ENCODE data around the gene INF2. TPM values are rescaled to one million over a fixed set of nuclear protein-coding genes. Genes with fewer than 3 reads are reported as not detected.

INF2 gene
- total and polyA plus RNA-seq, 2 donors (not counting 3 experiments of a cell fraction or from before 2014, with no cell fraction given), result 55.3 to 124 TPM

DNA sequence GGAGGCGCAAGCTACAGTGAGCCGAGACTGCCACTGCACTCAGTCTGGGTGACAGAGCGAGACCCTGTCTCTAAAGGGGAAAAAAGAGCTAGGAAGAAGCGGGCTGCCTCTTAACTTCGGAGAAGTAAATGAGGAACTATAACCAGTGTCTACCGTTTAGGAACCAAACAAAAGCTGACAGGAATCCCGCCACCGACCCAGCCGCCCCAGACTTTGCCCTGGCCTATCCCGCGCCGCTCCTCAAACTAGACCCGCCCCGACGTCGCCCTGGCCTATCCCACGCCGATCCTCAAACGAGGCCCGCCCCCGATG is 63.0 kb downstream of the INF2 start:
- Histone ChIP-seq H3K27me3 (ENCODE audit: control insufficient read depth in 2 of 2, insufficient read depth in 2 of 2, low read length in 2 of 2) (no peaks in the 10 kb centered on the region), H3K4me1 (ENCODE audit: control insufficient read depth, extremely low read depth, insufficient read depth, low read length) (peaks cover 8% of the 10 kb centered on the region), H3K36me3 (ENCODE audit: control insufficient read depth in 2 of 2, extremely low read depth in 1 of 2, insufficient read depth in 2 of 2, low read length in 2 of 2) (peaks cover 0 to 13% of the 10 kb centered on the region in 2 experiments), H2AFZ (ENCODE audit: low read depth, low read length) (peak overlapping the region; percentile 85), H4K20me1 (replicated peaks; ENCODE audit: control insufficient read depth, extremely low read depth, insufficient read depth, low read length) (no peaks in the 10 kb centered on the region), H3K9me1 (replicated peaks; ENCODE audit: control insufficient read depth, extremely low read depth, insufficient read depth, low read length) (no peaks in the 10 kb centered on the region), H3K4me2 (ENCODE audit: insufficient read depth, low read length) (peak overlapping the region; percentile 25), H3K9me3 (replicated peaks; ENCODE audit: control insufficient read depth, insufficient read depth, low read length) (no peaks in the 10 kb centered on the region), H3K79me2 (ENCODE audit: control insufficient read depth, insufficient read depth, low read length) (peaks cover 22% of the 10 kb centered on the region), H3K9ac (replicated peaks; ENCODE audit: extremely low read depth, insufficient read depth, low read length) (peak overlapping the region; percentile 53), H3K27ac (ENCODE audit: insufficient read depth, low read depth, low read length) (peak overlapping the region; percentile 23), H3K4me3 (replicated peaks in 1 of 3; ENCODE audit: insufficient read depth in 1 of 3, low read depth in 1 of 3, low read length in 3 of 3) (peak overlapping the region in 2 of 3 experiments; percentile 36 to 38)
- no peak for DNase-seq (ENCODE audit: low read depth, low spot score)
- no peak for FAIRE-seq
- no TSS peak for BruUV-seq (replicated peaks)
- peak; percentile 53 for TF ChIP-seq POLR2AphosphoS5 (IDR thresholded peaks at IDR 0.05; ENCODE audit: insufficient read depth, low read depth, low read length)
- TF ChIP-seq POLR2A (IDR thresholded peaks at IDR 0.05; ENCODE audit: low read depth, low read length), result peak; percentile 28
- TF ChIP-seq, protein P1, sequence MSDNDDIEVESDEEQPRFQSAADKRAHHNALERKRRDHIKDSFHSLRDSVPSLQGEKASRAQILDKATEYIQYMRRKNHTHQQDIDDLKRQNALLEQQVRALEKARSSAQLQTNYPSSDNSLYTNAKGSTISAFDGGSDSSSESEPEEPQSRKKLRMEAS (IDR thresholded peaks at IDR 0.05; ENCODE audit: insufficient read depth, insufficient read length), result no peak
- intact Hi-C loops (cut with micrococcal nuclease) (loop anchor here (1.0 to 5.0 kb wide), 6 partner anchors 16 to 75 kb away; partner anchors contain the start of genes ADSS1, INF2 and ZBTB42), dilution Hi-C loops (cut with MboI; ENCODE audit: extremely low pct_ligation_motif_present, low sequenced_read_pairs) (no loop called here)
- CTCF ChIA-PET, result interaction anchor here (0.7 to 2.4 kb wide), 13 partner anchors 11 to 338 kb away, joined by 3 to 17 read pairs (median 4); partner anchors contain the start of genes ADSS1 and ZBTB42
- POLR2A ChIA-PET, result interaction anchor here (1.0 to 1.1 kb wide), 3 partner anchors 16 to 72 kb away, joined by 3 to 6 read pairs (median 4); no protein-coding TSS in a partner anchor

DNA sequence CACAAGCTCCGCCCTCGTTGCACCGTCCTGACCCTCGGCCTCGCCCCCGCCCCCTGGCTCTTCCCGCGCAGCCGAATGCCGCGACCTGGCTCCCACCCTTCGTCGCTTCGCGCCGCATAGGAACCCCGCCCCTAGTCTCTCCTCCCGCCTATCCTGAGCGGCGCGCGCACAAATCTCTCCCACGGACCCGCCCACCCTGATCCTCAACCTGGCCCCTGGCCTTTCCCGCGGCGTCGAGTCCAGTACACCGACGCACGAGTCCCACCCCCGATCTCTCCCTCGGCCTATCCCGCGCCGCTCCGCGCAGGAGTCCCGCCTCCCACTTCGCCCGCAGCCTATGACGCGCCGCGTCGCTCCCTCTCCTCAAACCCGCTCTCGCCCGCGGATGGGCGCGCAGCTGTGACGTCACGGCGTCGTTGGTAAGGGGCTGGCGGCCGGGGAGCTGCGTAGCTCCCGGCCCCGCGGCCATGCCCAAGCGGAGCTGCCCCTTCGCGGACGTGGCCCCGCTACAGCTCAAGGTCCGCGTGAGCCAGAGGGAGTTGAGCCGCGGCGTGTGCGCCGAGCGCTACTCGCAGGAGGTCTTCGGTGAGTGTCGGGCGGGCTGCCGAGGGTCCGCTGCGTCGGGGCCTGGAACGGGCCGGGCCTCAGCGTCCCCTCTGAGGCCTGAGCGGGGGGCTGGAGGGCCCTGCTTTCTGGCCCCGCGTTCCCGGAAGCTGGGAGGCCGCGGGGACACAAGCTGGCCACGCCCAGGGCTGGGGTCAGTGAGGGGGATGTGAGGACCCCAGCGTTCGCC is 63.5 kb downstream of the INF2 start, which contains the start of gene SIVA1:
Gene SIVA1, plus strand, starts transcription at position 413 of the 793 bp plus-strand sequence. Its CDS starts 55 bp downstream, at position 468.
- Histone ChIP-seq H3K36me3 (ENCODE audit: control insufficient read depth in 2 of 2, extremely low read depth in 1 of 2, insufficient read depth in 2 of 2, low read length in 2 of 2) (peaks cover 0 to 19% of the 10 kb centered on the region in 2 experiments), H4K20me1 (replicated peaks; ENCODE audit: control insufficient read depth, extremely low read depth, insufficient read depth, low read length) (no peaks in the 10 kb centered on the region), H3K4me3 (replicated peaks in 1 of 3; ENCODE audit: insufficient read depth in 1 of 3, low read depth in 1 of 3, low read length in 3 of 3) (peak within 1 kb of the TSS; percentile 22 to 96 (median 56)), H3K79me2 (ENCODE audit: control insufficient read depth, insufficient read depth, low read length) (peaks cover 22% of the 10 kb centered on the region), H3K4me2 (ENCODE audit: insufficient read depth, low read length) (peak within 1 kb of the TSS; percentile 41), H2AFZ (ENCODE audit: low read depth, low read length) (peak within 1 kb of the TSS; percentile 85), H3K27me3 (ENCODE audit: control insufficient read depth in 2 of 2, insufficient read depth in 2 of 2, low read length in 2 of 2) (no peaks in the 10 kb centered on the region), H3K9me3 (replicated peaks; ENCODE audit: control insufficient read depth, insufficient read depth, low read length) (no peaks in the 10 kb centered on the region), H3K27ac (ENCODE audit: insufficient read depth, low read depth, low read length) (peak within 1 kb of the TSS; percentile 39), H3K9ac (replicated peaks; ENCODE audit: extremely low read depth, insufficient read depth, low read length) (peak within 1 kb of the TSS; percentile 73), H3K4me1 (ENCODE audit: control insufficient read depth, extremely low read depth, insufficient read depth, low read length) (peaks cover 8% of the 10 kb centered on the region), H3K9me1 (replicated peaks; ENCODE audit: control insufficient read depth, extremely low read depth, insufficient read depth, low read length) (no peaks in the 10 kb centered on the region)
- intact Hi-C loops (cut with micrococcal nuclease), result loop anchor here (1.0 to 5.0 kb wide), 6 partner anchors 17 to 74 kb away; partner anchors contain the start of genes ADSS1, INF2 and ZBTB42
- TF ChIP-seq POLR2A (IDR thresholded peaks at IDR 0.05; ENCODE audit: low read depth, low read length), result peak; percentile 79
- TF ChIP-seq, protein P2, sequence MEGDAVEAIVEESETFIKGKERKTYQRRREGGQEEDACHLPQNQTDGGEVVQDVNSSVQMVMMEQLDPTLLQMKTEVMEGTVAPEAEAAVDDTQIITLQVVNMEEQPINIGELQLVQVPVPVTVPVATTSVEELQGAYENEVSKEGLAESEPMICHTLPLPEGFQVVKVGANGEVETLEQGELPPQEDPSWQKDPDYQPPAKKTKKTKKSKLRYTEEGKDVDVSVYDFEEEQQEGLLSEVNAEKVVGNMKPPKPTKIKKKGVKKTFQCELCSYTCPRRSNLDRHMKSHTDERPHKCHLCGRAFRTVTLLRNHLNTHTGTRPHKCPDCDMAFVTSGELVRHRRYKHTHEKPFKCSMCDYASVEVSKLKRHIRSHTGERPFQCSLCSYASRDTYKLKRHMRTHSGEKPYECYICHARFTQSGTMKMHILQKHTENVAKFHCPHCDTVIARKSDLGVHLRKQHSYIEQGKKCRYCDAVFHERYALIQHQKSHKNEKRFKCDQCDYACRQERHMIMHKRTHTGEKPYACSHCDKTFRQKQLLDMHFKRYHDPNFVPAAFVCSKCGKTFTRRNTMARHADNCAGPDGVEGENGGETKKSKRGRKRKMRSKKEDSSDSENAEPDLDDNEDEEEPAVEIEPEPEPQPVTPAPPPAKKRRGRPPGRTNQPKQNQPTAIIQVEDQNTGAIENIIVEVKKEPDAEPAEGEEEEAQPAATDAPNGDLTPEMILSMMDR (IDR thresholded peaks at IDR 0.05; ENCODE audit: extremely low read depth in 1 of 2, insufficient read depth in 1 of 2, low read depth in 1 of 2, low read length in 2 of 2), result no peak
- TF ChIP-seq POLR2AphosphoS5 (IDR thresholded peaks at IDR 0.05; ENCODE audit: insufficient read depth, low read depth, low read length), result peak; percentile 22
- TF ChIP-seq, protein P1 (IDR thresholded peaks at IDR 0.05; ENCODE audit: insufficient read depth, insufficient read length), result peak; percentile 9
- TF ChIP-seq MYC (IDR thresholded peaks at IDR 0.05; ENCODE audit: low read depth, low read length), result no peak
- TF ChIP-seq JUN (IDR thresholded peaks at IDR 0.05; ENCODE audit: borderline replicate concordance, insufficient read depth, insufficient read length, low read depth), result no peak
- peak; percentile 99 for FAIRE-seq
- CTCF ChIA-PET, result interaction anchor here (0.7 to 2.4 kb wide), 13 partner anchors 10 to 337 kb away, joined by 3 to 17 read pairs (median 4); partner anchors contain the start of genes ADSS1 and ZBTB42
- dilution Hi-C loops (cut with MboI; ENCODE audit: extremely low pct_ligation_motif_present, low sequenced_read_pairs), result no loop called here
- no TSS peak for BruUV-seq (replicated peaks)
- peak; percentile 100 for DNase-seq (ENCODE audit: low read depth, low spot score)
- POLR2A ChIA-PET, result interaction anchor here (0.6 to 1.1 kb wide), 4 partner anchors 16 to 992 kb away, joined by 3 to 6 read pairs (median 4); no protein-coding TSS in a partner anchor

Measured in endothelial cell of umbilical vein (primary cell).